ENCODE measurements around the gene SERP2. TPM values are rescaled to one million over a fixed set of nuclear protein-coding genes. Genes with fewer than 3 reads are reported as not detected.

SERP2 gene
- total and polyA plus RNA-seq, 2 donors (not counting 1 experiment from before 2014, with no cell fraction given), result 10.6 to 15.5 TPM

- Histone ChIP-seq H3K79me2 (ENCODE audit: control insufficient read depth, insufficient read depth, low read length) (no peaks in the 10 kb centered on the region), H3K27ac (ENCODE audit: insufficient read depth, low read length) (no peak overlapping the region), H2AFZ (ENCODE audit: low read length) (no peak overlapping the region), H4K20me1 (ENCODE audit: control insufficient read depth, extremely low read depth, insufficient read depth, low read length) (no peaks in the 10 kb centered on the region), H3K9me3 (ENCODE audit: control insufficient read depth, insufficient read depth, low read depth, low read length) (no peaks in the 10 kb centered on the region), H3K4me3 (replicated peaks in 1 of 4; ENCODE audit: control extremely low read depth in 1 of 4, insufficient read depth in 1 of 4, low read depth in 3 of 4, low read length in 4 of 4) (no peak overlapping the region), H3K9ac (ENCODE audit: insufficient read depth, low read length) (no peak overlapping the region), H3K36me3 (ENCODE audit: control insufficient read depth, insufficient read depth, low read length) (no peaks in the 10 kb centered on the region), H3K4me2 (ENCODE audit: extremely low read depth, insufficient read depth, low read length) (no peak overlapping the region), H3K27me3 (ENCODE audit: control insufficient read depth, insufficient read depth, low read length) (no peaks in the 10 kb centered on the region), H3K4me1 (ENCODE audit: control insufficient read depth, extremely low read depth, insufficient read depth, low read length) (no peaks in the 10 kb centered on the region)
- no peak for DNase-seq (ENCODE audit: low read depth in 2 of 2)
- TF ChIP-seq CTCF (conservative IDR thresholded peaks at IDR 0.05 in 1 of 2, IDR thresholded peaks at IDR 0.05 in 1 of 2; ENCODE audit: low read depth in 1 of 2, low read length in 2 of 2) (no peak), EZH2 (IDR thresholded peaks at IDR 0.05; ENCODE audit: low read length, missing control alignments) (no peak)
Measured at GRCh38 chr13:44409595-44409994, 36.0 kb downstream of the SERP2 start.

- no peak overlapping the region for H2AFZ ChIP-seq (ENCODE audit: low read length)
- no peak overlapping the region for H3K4me2 ChIP-seq (ENCODE audit: extremely low read depth, insufficient read depth, low read length)
- H3K79me2 ChIP-seq (ENCODE audit: control insufficient read depth, insufficient read depth, low read length), result no peaks in the 10 kb centered on the region
- H3K27ac ChIP-seq (ENCODE audit: insufficient read depth, low read length), result no peak overlapping the region
- no peak overlapping the region for H3K4me3 ChIP-seq (replicated peaks in 1 of 4; ENCODE audit: control extremely low read depth in 1 of 4, insufficient read depth in 1 of 4, low read depth in 3 of 4, low read length in 4 of 4)
- H3K4me1 ChIP-seq (ENCODE audit: control insufficient read depth, extremely low read depth, insufficient read depth, low read length), result no peaks in the 10 kb centered on the region
- DNase-seq (ENCODE audit: low read depth in 2 of 2), result no peak
- no peaks in the 10 kb centered on the region for H3K36me3 ChIP-seq (ENCODE audit: control insufficient read depth, insufficient read depth, low read length)
- H3K9ac ChIP-seq (ENCODE audit: insufficient read depth, low read length), result no peak overlapping the region
- H4K20me1 ChIP-seq (ENCODE audit: control insufficient read depth, extremely low read depth, insufficient read depth, low read length), result no peaks in the 10 kb centered on the region
- no peak for TF ChIP-seq EZH2 (IDR thresholded peaks at IDR 0.05; ENCODE audit: low read length, missing control alignments)
- TF ChIP-seq CTCF (conservative IDR thresholded peaks at IDR 0.05 in 1 of 2, IDR thresholded peaks at IDR 0.05 in 1 of 2; ENCODE audit: low read depth in 1 of 2, low read length in 2 of 2), result no peak
- no peaks in the 10 kb centered on the region for H3K9me3 ChIP-seq (ENCODE audit: control insufficient read depth, insufficient read depth, low read depth, low read length)
- H3K27me3 ChIP-seq (ENCODE audit: control insufficient read depth, insufficient read depth, low read length), result no peaks in the 10 kb centered on the region
Measured at GRCh38 chr13:44410328-44410859, 36.8 kb downstream of the SERP2 start.

GRCh38 chr13:44411841-44412240, 38.2 kb downstream of the SERP2 start:
- Histone ChIP-seq H3K9me3 (ENCODE audit: control insufficient read depth, insufficient read depth, low read depth, low read length) (no peaks in the 10 kb centered on the region), H3K27ac (ENCODE audit: insufficient read depth, low read length) (no peak overlapping the region), H3K27me3 (ENCODE audit: control insufficient read depth, insufficient read depth, low read length) (no peaks in the 10 kb centered on the region), H4K20me1 (ENCODE audit: control insufficient read depth, extremely low read depth, insufficient read depth, low read length) (no peaks in the 10 kb centered on the region), H2AFZ (ENCODE audit: low read length) (no peak overlapping the region), H3K36me3 (ENCODE audit: control insufficient read depth, insufficient read depth, low read length) (no peaks in the 10 kb centered on the region), H3K9ac (ENCODE audit: insufficient read depth, low read length) (no peak overlapping the region), H3K4me1 (ENCODE audit: control insufficient read depth, extremely low read depth, insufficient read depth, low read length) (no peaks in the 10 kb centered on the region), H3K4me2 (ENCODE audit: extremely low read depth, insufficient read depth, low read length) (no peak overlapping the region), H3K79me2 (ENCODE audit: control insufficient read depth, insufficient read depth, low read length) (no peaks in the 10 kb centered on the region), H3K4me3 (replicated peaks in 1 of 4; ENCODE audit: control extremely low read depth in 1 of 4, insufficient read depth in 1 of 4, low read depth in 3 of 4, low read length in 4 of 4) (no peak overlapping the region)
- TF ChIP-seq EZH2 (IDR thresholded peaks at IDR 0.05; ENCODE audit: low read length, missing control alignments) (no peak), CTCF (conservative IDR thresholded peaks at IDR 0.05 in 1 of 2, IDR thresholded peaks at IDR 0.05 in 1 of 2; ENCODE audit: low read depth in 1 of 2, low read length in 2 of 2) (no peak)
- no peak for DNase-seq (ENCODE audit: low read depth in 2 of 2)

Measured in fibroblast of lung (primary cell).